BLaER1 (cell line): ENCODE data around the gene SNX9.
A peak's percentile ranks its signal among the peaks of the same experiment; 100 is the strongest.
"Not testable (repeated sequence)": the region's sequence is repeated elsewhere in the genome, so short reads cannot be mapped to it uniquely, and the experiment has no call there.

Experiments
- H3K27ac ChIP-seq: shearing (Covaris generic); formaldehyde crosslinking; 2 replicates; pipeline ENCODE4 v1.8.1; 2022
- H3K27me3 ChIP-seq: shearing (Covaris generic); formaldehyde crosslinking; 2 replicates; pipeline ENCODE4 v1.8.1; 2022
- H3K36me3 ChIP-seq: shearing (Covaris generic); formaldehyde crosslinking; 2 replicates; pipeline ENCODE4 v1.8.1; 2022
- H3K4me1 ChIP-seq: shearing (Covaris generic); formaldehyde crosslinking; 2 replicates; pipeline ENCODE4 v1.8.1; 2022
- H3K4me2 ChIP-seq: shearing (Covaris generic); formaldehyde crosslinking; 2 replicates; pipeline ENCODE4 v1.8.1; 2022
- H3K4me3 ChIP-seq: shearing (Covaris generic); formaldehyde crosslinking; 2 replicates; pipeline ENCODE4 v1.8.1; 2022
- H3K9ac ChIP-seq: shearing (Covaris generic); formaldehyde crosslinking; 2 replicates; pipeline ENCODE4 v1.8.1; 2022
- H3K9me3 ChIP-seq: shearing (Covaris generic); formaldehyde crosslinking; 2 replicates; pipeline ENCODE4 v1.8.1; 2022
- H4K20me1 ChIP-seq: shearing (Covaris generic); formaldehyde crosslinking; 2 replicates; pipeline ENCODE4 v1.8.1; 2022
- Cebpa-rat ChIP-seq: shearing (Covaris generic); IDR thresholded peaks from 2 replicates; pipeline ENCODE4 v1.8.1; 2022

Gene SNX9

GRCh38 chr6:157842212-157842611 lies 19.2 kb downstream of the SNX9 start:
- no peak for TF ChIP-seq Cebpa-rat
- Histone ChIP-seq H3K4me3 (no peak overlapping the region), H3K9ac (no peak overlapping the region), H3K9me3 (no peaks in the 10 kb centered on the region), H3K4me1 (peaks cover 15% of the 10 kb centered on the region), H3K27me3 (no peaks in the 10 kb centered on the region), H3K36me3 (no peaks in the 10 kb centered on the region), H4K20me1 (no peaks in the 10 kb centered on the region), H3K27ac (no peak overlapping the region), H3K4me2 (no peak overlapping the region)

- H3K4me2 ChIP-seq, H3K9ac ChIP-seq, H4K20me1 ChIP-seq: not testable (repeated sequence)
These were observed 21.1 kb downstream of the SNX9 start for GRCh38 chr6:157844196-157844595.

GRCh38 chr6:157845493-157846259 lies 22.6 kb downstream of the SNX9 start:
- Histone ChIP-seq H3K4me2 (peak overlapping the region; percentile 56), H3K4me3 (no peak overlapping the region), H3K9me3 (no peaks in the 10 kb centered on the region), H3K27me3 (no peaks in the 10 kb centered on the region), H4K20me1 (no peaks in the 10 kb centered on the region), H3K27ac (no peak overlapping the region), H3K4me1 (peaks cover 15% of the 10 kb centered on the region), H3K9ac (no peak overlapping the region), H3K36me3 (no peaks in the 10 kb centered on the region)
- TF ChIP-seq Cebpa-rat, result no peak

More at GRCh38 chr6:157844196-157844595, 21.1 kb downstream of the SNX9 start:
- H3K27me3 ChIP-seq, H3K27ac ChIP-seq, H3K9me3 ChIP-seq, H3K4me3 ChIP-seq, H3K36me3 ChIP-seq: not testable (repeated sequence)
- peaks cover 15% of the 10 kb centered on the region for H3K4me1 ChIP-seq

GRCh38 chr6:157847846-157848245 lies 24.8 kb downstream of the SNX9 start:
- no peak overlapping the region for H3K4me2 ChIP-seq
- no peak overlapping the region for H3K9ac ChIP-seq
- no peak overlapping the region for H3K4me3 ChIP-seq
- H3K36me3 ChIP-seq, result no peaks in the 10 kb centered on the region
- H3K9me3 ChIP-seq, result peaks cover 15% of the 10 kb centered on the region
- no peaks in the 10 kb centered on the region for H4K20me1 ChIP-seq
- H3K27ac ChIP-seq, result no peak overlapping the region
- TF ChIP-seq Cebpa-rat, result no peak
- H3K27me3 ChIP-seq, result no peaks in the 10 kb centered on the region
- peaks cover 15% of the 10 kb centered on the region for H3K4me1 ChIP-seq

- Histone ChIP-seq H4K20me1 (no peaks in the 10 kb centered on the region), H3K9me3 (peaks cover 23% of the 10 kb centered on the region), H3K36me3 (no peaks in the 10 kb centered on the region), H3K27ac (no peak overlapping the region), H3K9ac (no peak overlapping the region), H3K4me3 (no peak overlapping the region), H3K4me2 (no peak overlapping the region), H3K4me1 (peaks cover 15% of the 10 kb centered on the region), H3K27me3 (no peaks in the 10 kb centered on the region)
- TF ChIP-seq Cebpa-rat, result no peak
These were observed 25.6 kb downstream of the SNX9 start for GRCh38 chr6:157848693-157849092.

GRCh38 chr6:157849288-157850017 lies 26.4 kb downstream of the SNX9 start:
- no peaks in the 10 kb centered on the region for H3K36me3 ChIP-seq
- H3K9ac ChIP-seq, result no peak overlapping the region
- no peak overlapping the region for H3K4me2 ChIP-seq
- H3K4me1 ChIP-seq, result peaks cover 15% of the 10 kb centered on the region
- TF ChIP-seq Cebpa-rat, result no peak
- H3K9me3 ChIP-seq, result peaks cover 28% of the 10 kb centered on the region
- no peaks in the 10 kb centered on the region for H4K20me1 ChIP-seq
- H3K27ac ChIP-seq, result no peak overlapping the region
- no peak overlapping the region for H3K4me3 ChIP-seq
- no peaks in the 10 kb centered on the region for H3K27me3 ChIP-seq

GRCh38 chr6:157850030-157850429 lies 27.0 kb downstream of the SNX9 start:
- H4K20me1 ChIP-seq, result no peaks in the 10 kb centered on the region
- H3K27ac ChIP-seq, result no peak overlapping the region
- no peaks in the 10 kb centered on the region for H3K27me3 ChIP-seq
- H3K9ac ChIP-seq, result no peak overlapping the region
- H3K36me3 ChIP-seq, result no peaks in the 10 kb centered on the region
- H3K4me2 ChIP-seq, result no peak overlapping the region
- no peak for TF ChIP-seq Cebpa-rat
- H3K4me3 ChIP-seq, result no peak overlapping the region
- peaks cover 15% of the 10 kb centered on the region for H3K4me1 ChIP-seq
- H3K9me3 ChIP-seq, result peaks cover 28% of the 10 kb centered on the region

GRCh38 chr6:157853018-157853805 lies 30.2 kb downstream of the SNX9 start:
- peaks cover 28% of the 10 kb centered on the region for H3K9me3 ChIP-seq
- H3K27ac ChIP-seq, result no peak overlapping the region
- no peak overlapping the region for H3K4me3 ChIP-seq
- H3K4me1 ChIP-seq, result no peaks in the 10 kb centered on the region
- H3K36me3 ChIP-seq, result no peaks in the 10 kb centered on the region
- no peak for TF ChIP-seq Cebpa-rat
- H3K4me2 ChIP-seq, result no peak overlapping the region
- no peaks in the 10 kb centered on the region for H4K20me1 ChIP-seq
- H3K27me3 ChIP-seq, result no peaks in the 10 kb centered on the region
- no peak overlapping the region for H3K9ac ChIP-seq

GRCh38 chr6:157853902-157854502 lies 31.0 kb downstream of the SNX9 start:
- Histone ChIP-seq H3K27ac (no peak overlapping the region), H3K4me3 (no peak overlapping the region), H4K20me1 (no peaks in the 10 kb centered on the region), H3K4me2 (no peak overlapping the region), H3K9ac (no peak overlapping the region), H3K36me3 (no peaks in the 10 kb centered on the region), H3K27me3 (no peaks in the 10 kb centered on the region), H3K4me1 (no peaks in the 10 kb centered on the region), H3K9me3 (peaks cover 28% of the 10 kb centered on the region)
- no peak for TF ChIP-seq Cebpa-rat
